ENCODE data around the gene ANKRD63. TPM values are rescaled to one million over a fixed set of nuclear protein-coding genes. Genes with fewer than 3 reads are reported as not detected.

Gene ANKRD63
- total RNA-seq, 1 donor: 1.1 TPM

DNA sequence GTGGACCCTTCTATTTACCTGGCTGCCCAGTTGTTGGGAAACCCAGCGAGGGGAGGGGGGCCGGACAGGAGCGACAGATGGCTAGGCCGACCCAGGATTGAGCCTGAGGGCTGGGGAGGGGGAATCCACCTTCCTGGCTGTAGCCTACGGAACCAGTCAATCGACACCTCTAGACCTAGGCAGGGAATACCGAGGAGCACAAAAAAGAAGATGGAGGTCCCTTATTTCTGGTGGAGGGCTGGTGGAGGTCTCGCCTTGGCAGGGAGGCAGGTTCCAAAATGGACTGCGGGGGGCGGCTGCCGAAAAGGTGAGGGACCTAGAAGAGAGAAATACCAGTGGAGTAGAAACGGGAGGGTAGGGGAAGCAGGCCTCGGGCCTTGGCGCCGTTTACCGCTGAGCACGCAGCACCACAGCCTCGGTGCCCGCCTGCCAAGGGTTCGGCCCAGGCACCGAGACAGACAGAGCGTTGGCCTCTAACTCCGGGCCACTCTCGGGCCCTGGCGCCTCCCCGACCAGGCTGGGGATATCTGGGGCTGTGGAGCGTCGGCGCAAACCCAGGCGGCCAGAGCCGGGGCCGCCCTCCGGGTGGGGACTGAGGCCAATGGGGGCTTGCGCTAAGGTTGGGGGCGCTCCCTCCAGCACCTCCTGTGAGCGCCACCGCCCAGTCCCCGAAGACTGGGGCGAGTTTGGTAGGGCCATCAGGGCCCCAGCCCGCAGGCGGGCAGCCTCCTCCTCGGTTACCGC lies 1.6 kb downstream of the ANKRD63 start:
- DNase-seq (ENCODE audit: low read depth in 2 of 3, low spot score in 2 of 3): no peak

DNA sequence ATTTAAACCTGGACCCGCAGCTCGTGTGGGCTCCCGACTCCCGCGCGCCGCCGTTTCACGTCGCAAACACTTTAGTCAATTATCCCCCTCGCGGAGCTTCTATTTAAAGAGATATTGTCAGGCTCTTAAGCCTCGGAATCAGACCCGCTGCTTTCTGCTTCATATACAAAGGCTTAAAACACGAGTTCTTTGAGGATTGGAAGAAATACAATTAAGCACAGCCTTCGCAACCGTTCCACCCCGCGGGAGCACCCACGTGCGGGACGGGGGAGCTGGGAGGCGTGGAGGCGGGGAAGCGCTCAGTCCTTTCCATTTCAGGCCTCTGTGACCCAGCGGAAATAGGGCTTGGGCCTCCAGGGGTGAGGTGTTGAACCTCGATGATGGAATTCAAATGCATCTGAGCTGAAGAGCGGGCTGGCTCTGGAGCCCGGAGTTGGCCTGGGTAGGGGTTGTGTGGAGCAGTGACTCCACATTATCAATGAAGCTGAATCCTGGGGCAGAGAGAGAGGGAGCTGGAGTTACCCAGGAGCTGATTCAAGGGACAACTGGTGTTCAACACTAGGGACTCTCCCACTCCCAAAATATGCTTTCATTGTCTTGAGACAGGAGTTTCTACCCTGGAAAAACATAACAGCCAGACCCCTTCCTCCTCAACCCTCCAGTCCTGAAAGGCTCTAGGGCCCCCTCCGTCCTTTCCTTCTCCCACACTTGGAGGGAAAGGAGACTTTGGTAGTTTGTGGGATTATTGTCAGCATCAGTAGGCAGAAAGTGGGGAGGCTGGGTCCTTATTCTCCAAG lies 2.4 kb downstream of the ANKRD63 start:
- no peak for DNase-seq (ENCODE audit: low read depth in 2 of 3, low spot score in 2 of 3)

DNA sequence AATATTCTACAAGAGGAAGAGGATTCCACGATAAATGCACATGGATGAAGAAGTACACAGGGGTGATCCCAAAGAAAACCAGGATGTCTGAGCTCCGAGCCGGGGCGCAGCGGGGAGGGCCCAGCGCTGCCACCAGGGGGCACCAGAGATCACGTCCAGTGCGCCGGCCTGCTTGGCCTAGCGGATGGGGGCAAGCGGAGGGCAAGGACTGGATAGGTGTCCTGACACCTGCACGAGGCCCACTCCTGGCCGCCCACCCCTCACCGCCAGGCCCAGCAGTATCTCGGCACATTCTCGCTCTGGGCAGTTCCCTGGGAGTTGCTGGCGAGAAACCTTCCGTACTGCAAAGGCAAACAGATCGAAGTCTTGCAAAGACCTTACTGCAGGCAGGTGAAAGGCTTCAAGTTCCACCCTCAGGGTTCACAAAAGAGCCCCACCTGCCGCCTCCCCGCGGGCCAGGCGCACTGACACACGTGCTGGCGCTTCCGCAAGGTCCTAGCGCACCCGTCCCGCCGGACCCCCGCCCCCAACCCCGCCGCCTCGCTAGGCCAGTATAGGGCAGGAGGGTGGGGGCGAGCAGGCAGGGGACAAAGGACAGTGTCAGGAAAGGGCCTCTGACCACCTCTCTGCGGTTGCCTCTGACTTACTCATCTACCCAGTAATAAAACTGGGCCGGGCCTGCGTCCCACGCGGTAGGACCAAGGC lies 3.3 kb downstream of the ANKRD63 start:
- peak; percentile 37 to 59 (median 50) for DNase-seq (ENCODE audit: low read depth in 2 of 3, low spot score in 2 of 3)

DNA sequence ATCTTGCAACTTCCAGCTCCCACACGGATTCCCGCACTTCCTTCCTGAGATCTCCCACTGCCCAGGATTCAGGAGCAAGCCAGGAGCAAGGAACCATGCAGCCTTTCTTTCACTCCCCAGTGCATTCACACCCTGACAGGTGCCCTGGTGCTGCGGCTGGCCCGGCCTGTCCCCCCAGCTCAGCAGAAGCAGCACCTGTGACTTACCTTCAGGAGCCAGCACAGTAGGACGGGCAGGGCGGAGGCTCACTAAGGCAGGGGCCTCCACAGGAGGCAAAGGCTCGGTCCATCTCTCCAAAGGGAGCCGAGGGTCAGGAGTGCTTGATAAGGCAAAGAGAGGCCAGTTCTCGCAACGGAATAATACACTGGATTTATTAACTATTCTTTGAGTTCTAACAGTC lies 4.8 kb downstream of the ANKRD63 start:
- DNase-seq (ENCODE audit: low read depth in 2 of 3, low spot score in 2 of 3): no peak

DNA sequence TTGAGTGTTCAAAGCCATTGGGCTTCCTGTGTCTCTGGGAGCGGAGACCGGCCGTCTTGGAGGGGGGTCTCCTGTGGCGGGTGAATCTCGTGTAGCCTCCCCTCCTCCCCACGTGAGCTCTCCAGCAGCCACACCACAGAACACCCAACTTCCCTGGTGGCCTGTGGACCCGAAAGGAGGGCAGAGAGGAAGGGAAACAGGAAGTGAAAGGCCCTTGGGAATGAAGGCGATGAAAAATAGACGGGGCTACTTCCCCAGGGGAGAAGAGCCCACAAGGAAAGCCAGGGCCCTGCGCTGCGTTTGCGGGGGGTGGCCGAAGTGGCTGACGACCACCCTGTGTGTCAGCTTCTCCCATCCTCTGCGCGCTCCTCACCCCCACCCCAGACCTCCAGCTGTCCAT lies 5.4 kb downstream of the ANKRD63 start:
- DNase-seq (ENCODE audit: low read depth in 2 of 3, low spot score in 2 of 3): no peak

DNA sequence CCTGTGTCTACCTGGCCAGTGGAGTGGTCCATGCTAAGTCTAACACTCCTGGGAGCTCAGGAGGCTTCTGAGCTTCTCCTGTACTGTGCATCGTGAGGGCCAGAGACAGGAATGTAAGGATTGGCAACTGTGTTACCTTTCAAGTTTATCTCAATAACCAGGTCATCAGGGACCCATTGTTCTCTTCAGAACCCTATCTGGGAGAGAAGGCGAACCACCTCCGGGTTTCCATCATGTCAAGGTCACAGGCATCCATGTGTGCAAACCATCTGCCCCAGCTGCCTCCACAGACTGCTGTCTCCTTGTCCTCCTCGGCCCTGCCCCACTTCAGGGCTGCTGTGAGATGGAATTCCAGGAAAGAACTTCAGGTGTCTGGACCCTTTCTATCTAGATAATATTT lies 5.9 kb downstream of the ANKRD63 start:
- no peak for DNase-seq (ENCODE audit: low read depth in 2 of 3, low spot score in 2 of 3)

DNA sequence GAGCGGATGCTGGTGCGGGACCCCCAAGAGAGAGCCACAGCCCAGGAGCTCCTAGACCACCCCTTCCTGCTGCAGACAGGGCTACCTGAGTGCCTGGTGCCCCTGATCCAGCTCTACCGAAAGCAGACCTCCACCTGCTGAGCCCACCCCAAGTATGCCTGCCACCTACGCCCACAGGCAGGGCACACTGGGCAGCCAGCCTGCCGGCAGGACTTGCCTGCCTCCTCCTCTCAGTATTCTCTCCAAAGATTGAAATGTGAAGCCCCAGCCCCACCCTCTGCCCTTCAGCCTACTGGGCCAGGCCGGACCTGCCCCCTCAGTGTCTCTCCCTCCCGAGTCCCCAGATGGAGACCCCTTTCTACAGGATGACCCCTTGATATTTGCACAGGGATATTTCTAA lies 6.9 kb downstream of the ANKRD63 start:
- no peak for DNase-seq (ENCODE audit: low read depth in 2 of 3, low spot score in 2 of 3)

DNA sequence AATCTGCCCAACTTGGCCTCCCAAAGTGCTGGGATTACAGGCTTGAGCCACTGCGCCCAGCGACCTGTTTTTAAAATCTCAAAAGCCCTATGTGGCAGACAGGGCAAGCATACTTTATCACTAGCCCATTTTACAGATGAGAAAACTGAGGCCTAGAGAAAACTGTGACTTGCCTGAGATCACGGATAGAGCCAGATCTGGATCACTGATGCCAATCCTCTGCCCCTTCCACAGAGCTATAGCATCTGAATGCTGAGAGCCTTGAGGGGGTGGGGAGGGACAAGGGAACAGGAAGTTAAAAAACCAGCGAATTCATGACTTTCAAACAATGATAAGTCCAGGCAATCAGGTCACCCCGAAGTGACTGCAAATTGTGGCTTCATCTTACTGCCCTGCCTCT lies 7.3 kb downstream of the ANKRD63 start:
- DNase-seq (ENCODE audit: low read depth in 2 of 3, low spot score in 2 of 3): no peak

DNA sequence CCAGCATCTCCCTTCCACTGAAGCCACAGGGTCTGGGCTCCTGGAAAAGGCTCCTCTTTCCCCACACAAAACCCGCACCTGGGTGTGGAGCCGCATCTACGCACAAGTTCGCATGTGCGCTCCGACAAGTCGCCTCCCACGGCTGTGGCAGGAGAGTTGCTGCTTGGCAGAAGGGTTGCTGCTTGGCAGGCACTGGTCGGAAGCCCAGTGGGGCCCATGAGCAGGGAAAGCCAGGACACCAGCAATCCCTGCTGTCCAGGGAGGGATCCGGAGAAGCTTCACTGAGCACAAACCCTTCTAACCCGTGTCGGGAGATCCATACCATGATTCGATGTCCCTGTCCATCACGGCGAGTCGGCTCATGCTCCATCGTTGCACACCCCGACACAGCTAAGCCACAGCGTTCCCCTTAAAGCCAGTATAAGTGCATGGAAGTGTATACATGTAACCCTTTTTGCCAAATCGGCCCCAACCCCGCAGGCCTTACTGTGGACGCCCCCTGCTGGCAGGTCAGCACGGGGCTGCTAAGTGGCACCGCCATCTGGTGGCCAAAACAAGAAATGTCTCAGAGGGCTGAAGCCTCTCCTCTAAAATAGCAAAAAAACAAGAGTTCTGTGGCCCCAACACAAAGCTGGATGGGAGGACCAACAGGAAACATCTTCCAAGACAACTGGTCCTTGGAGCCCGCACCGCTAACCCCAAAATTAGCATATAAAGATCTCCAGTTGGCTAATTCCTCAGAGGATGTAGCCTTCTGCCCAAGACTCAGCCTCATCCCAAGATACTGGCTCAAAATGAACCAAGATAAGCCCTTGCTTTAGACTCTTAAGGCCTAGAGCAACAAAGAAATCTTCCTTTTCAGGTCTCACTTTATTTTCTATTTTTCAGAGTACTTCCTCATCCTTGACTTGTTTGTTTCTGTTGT lies 8.3 kb downstream of the ANKRD63 start:
- DNase-seq (ENCODE audit: low read depth in 2 of 3, low spot score in 2 of 3): peak; percentile 82 to 90 (median 86)

DNA sequence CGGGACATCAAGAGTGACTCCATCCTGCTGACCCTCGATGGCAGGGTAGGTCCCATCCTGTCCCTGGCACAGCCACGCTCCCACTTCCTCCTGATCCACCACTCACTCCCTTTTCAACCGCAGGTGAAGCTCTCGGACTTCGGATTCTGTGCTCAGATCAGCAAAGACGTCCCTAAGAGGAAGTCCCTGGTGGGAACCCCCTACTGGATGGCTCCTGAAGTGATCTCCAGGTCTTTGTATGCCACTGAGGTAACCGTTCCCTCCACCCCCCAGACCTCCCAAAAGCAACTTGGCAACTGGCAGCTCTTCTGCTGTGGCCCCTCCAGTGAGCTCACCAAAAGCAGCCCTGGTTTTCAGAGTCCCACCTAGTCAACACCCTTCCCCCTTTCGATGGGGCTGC lies 9.4 kb downstream of the ANKRD63 start:
- no peak for DNase-seq (ENCODE audit: low read depth in 2 of 3, low spot score in 2 of 3)

DNA sequence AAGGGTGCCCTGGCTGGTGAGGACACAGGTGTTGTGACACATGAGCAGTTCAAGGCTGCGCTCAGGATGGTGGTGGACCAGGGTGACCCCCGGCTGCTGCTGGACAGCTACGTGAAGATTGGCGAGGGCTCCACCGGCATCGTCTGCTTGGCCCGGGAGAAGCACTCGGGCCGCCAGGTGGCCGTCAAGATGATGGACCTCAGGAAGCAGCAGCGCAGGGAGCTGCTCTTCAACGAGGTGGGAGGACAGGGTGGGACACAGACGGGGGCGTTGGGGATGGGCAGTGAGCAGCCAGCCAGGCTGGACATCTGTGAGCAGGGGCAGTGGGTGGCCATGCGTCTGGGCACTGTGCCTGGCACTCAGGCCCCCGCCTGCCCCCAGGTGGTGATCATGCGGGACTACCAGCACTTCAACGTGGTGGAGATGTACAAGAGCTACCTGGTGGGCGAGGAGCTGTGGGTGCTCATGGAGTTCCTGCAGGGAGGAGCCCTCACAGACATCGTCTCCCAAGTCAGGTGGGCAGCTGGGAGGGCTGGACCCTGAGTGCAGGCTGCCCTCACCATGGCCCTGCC lies 10.3 kb downstream of the ANKRD63 start:
- DNase-seq (ENCODE audit: low read depth in 2 of 3, low spot score in 2 of 3): no peak

DNA sequence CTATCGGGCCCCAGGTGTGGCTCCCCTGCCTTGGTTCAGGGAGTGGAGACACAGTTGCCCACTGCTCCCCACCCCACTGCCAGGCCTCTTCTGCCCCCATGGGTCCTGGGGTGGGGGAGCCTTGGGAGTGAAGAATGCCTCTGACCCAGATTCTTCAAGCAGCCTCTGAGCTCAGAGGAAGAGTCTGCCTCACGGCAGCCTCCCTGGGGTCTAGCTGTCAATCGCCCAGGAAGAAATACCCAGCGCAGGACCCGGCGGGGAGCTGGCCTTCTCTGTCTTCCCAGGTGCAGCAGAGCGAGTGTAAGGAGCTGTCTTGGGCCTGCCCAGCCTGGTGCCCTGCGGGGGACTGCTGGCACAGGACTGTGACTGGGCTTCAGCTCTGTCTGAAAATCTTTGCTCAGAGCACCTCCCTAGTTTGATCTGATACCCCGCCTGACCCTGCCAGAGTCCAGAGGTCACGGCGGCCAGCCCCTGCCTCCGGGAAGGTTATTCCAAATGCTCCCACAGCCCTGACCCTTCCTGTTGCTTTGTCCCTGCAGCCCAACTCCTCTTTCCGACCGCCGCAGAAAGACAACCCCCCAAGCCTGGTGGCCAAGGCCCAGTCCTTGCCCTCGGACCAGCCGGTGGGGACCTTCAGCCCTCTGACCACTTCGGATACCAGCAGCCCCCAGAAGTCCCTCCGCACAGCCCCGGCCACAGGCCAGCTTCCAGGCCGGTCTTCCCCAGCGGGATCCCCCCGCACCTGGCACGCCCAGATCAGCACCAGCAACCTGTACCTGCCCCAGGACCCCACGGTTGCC lies 11.0 kb downstream of the ANKRD63 start:
- DNase-seq (ENCODE audit: low read depth in 2 of 3, low spot score in 2 of 3): no peak

DNA sequence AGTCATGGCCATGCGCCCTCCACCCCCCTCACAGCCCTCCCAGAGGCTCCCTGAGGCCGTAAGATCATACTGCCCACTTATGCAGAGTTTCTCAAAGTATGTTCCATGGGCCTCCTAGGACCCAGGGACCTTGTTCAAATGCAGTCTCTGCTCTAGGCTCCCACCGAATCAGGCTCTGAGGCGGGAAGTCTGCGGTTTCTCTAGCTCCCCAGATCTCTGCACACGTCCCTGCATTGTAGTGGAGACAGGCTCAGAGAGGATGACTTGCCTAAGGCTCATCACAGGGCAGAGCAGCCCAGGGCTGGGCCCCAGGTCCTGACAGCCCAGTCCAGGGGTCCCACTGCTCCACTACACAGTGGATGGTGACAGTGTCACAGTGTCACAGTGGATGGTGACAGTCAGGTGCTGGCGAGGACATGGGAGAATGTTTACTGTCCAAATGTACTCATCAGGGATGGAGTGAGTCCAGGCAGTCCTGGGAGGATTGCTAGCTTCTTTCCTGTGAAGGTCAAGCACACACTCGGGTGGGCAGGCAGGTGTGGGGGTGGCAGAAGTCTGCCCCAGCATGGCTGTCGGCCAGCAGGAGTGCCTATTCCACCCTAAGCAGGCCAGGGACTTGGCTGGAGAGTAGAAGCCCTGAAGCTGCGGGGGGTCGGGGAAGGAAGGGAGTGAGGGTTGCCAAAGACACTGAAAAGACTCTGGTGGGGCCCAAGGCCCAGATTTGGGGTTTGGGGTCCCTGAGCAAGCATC lies 12.4 kb downstream of the ANKRD63 start:
- DNase-seq (ENCODE audit: low read depth in 2 of 3, low spot score in 2 of 3): no peak

DNA sequence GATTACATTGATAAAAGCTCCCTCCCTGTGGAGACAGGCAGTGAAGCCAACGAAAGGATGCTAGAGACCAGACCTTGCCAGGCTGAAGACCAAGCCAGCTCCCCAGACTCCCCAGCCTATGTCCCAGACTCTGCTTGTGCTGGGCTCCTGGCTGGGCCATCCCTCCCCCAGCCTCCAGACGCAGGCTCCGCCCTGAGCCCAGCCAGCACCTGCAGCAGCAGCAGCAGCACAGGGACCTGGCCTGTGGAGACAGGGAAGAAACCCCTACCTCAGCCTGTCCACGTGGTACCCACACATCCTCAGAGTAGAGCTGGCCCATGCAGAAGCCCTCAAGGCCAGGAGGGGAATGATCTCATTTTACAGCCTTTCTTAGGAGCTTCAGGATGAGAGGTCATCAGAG lies 13.3 kb downstream of the ANKRD63 start:
- DNase-seq (ENCODE audit: low read depth in 2 of 3, low spot score in 2 of 3): no peak

DNA sequence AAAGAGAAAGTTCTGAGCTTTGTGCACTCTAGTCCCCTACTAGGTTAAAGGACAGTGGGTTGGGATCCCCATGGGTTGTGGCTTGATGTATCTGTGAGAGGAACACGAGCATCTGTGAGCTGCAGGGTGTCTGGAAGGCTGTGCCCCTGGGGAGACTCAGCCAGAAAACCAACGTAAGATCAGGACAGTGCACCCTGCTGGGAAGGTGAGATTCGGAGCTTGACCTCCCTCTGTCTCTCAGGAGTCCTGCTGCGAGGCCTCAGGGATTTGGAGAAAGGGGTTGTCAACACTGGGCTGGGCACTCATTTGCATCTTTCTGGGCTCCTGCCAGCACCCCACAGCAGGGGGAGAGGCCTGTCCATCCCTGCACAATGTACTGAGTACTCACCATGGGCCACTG lies 15.2 kb downstream of the ANKRD63 start:
- no peak for DNase-seq (ENCODE audit: low read depth in 2 of 3, low spot score in 2 of 3)

DNA sequence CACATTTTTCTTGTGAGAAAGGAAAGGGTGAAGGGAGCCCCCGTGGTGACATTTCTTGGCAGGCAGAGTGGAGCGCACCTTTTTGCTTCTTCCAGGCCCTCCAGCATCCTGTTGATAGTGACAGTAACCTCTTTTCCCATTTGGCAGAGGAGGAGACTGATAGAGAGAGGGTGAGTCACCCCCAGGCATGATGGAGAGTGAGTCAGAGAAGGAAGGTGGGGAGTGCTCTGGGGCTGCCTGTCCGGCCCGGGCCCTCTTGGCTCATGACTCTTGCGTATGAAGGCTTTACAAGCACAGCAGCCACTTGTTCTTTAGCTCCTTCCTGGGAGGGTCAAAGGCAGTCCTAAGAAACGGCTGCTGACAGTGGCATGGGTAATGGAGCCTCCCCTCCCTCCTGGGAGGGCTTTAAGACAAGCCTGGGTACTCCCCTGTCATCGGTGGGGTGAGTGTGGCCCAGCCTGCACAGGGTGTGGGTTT lies 16.0 kb downstream of the ANKRD63 start:
- DNase-seq (ENCODE audit: low read depth in 2 of 3, low spot score in 2 of 3): no peak

DNA sequence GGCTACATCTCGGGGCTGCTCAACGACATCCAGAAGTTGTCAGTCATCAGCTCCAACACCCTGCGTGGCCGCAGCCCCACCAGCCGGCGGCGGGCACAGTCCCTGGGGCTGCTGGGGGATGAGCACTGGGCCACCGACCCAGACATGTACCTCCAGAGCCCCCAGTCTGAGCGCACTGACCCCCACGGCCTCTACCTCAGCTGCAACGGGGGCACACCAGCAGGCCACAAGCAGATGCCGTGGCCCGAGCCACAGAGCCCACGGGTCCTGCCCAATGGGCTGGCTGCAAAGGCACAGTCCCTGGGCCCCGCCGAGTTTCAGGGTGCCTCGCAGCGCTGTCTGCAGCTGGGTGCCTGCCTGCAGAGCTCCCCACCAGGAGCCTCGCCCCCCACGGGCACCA lies 17.0 kb downstream of the ANKRD63 start:
- DNase-seq (ENCODE audit: low read depth in 2 of 3, low spot score in 2 of 3): no peak

DNA sequence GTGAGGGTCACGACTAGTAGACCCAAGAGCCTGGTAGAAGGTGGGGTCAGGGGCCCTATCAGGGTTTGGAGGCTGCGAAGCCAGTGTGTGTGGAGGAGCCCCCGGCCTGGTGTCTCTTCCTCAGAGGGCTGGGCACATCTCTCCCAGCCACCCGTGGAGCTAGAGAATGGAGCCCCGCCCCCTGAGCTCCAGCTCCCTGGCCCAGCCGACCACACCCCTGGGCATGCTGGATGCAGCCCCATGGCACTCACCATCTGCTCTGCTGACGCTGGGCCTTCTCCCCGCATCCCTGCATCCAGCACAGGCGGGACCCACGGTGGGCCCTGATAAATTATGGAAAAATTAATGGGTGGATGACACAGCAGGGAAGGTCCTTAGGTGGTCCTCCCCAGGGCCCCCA lies 17.5 kb downstream of the ANKRD63 start:
- DNase-seq (ENCODE audit: low read depth in 2 of 3, low spot score in 2 of 3): no peak
